PC-3 (cell line): ENCODE measurements around the gene PRKACA. TPM values are rescaled to one million over a fixed set of nuclear protein-coding genes. Genes with fewer than 3 reads are reported as not detected.

Source experiments
- ATAC-seq: fragments of 200-7000 bp; cut with Tn5 transposase; 2 replicates; pipeline ENCODE4 v1.9.1; 2020; ENCODE audit warnings: mild to moderate bottlenecking, moderate library complexity
- BruUV-seq: library from RNA; stranded (reverse); fragments of 400-500 nt; replicated peaks from 2 replicates; lab custom pipeline; 2021; lab: Mats Ljungman, UMichigan
- CTCF ChIA-PET: fragments of 300-600 bp; sonication (Branson Sonifier 250); formaldehyde crosslinking; loops from one replicate; lab custom pipeline; 2022; ENCODE audit warnings: antibody characterized with exemption; lab: Charles Lee
- POLR2A ChIA-PET: fragments of 300-600 bp; sonication (Branson Sonifier 250); formaldehyde crosslinking; loops from one replicate; lab custom pipeline; 2022; ENCODE audit warnings: antibody characterized with exemption; ENCODE audit not compliant: unreplicated experiment; lab: Charles Lee
- DNase-seq: peaks from one replicate; pipeline ENCODE4 v3.0.0-alpha.2; 2015
- H2AFZ ChIP-seq: fragments of 300-600 bp; sonication (generic); 2 replicates; pipeline ENCODE4 v1.6.0; 2016; ENCODE audit warnings: antibody characterized with exemption, low read length
- H3F3A ChIP-seq: fragments of 300-600 bp; sonication (generic); one replicate; pipeline ENCODE4 v1.6.0; 2017; ENCODE audit warnings: antibody characterized with exemption, low read length, control low read depth, mild to moderate bottlenecking; ENCODE audit not compliant: unreplicated experiment
- H3K27ac ChIP-seq: fragments of 300-600 bp; sonication (generic); 2 replicates; pipeline ENCODE4 v1.5.1; 2016; ENCODE audit warnings: mild to moderate bottlenecking, low read length
- H3K27me3 ChIP-seq: fragments of 300-600 bp; sonication (generic); 2 replicates; pipeline ENCODE4 v1.6.1; 2016; ENCODE audit warnings: low read length, mixed read lengths
- H3K36me3 ChIP-seq: fragments of 300-600 bp; sonication (generic); 2 replicates; pipeline ENCODE4 v1.6.1; 2016; ENCODE audit warnings: low read depth, mixed run types, low read length, mixed read lengths
- H3K4me1 ChIP-seq: fragments of 300-600 bp; sonication (generic); 2 replicates; pipeline ENCODE4 v1.5.1; 2016; ENCODE audit warnings: low read length; ENCODE audit not compliant: insufficient read depth
- H3K4me2 ChIP-seq: fragments of 300-600 bp; sonication (generic); 2 replicates; pipeline ENCODE4 v1.6.0; 2016; ENCODE audit warnings: low read length
- H3K4me3 ChIP-seq: fragments of 300-600 bp; sonication (generic); 2 replicates; pipeline ENCODE4 v1.5.1; 2016; ENCODE audit warnings: mild to moderate bottlenecking, low read length, mixed read lengths
- H3K79me2 ChIP-seq: fragments of 300-600 bp; sonication (generic); 2 replicates; pipeline ENCODE4 v1.6.1; 2017; ENCODE audit warnings: low read length, mixed read lengths
- H3K9ac ChIP-seq: fragments of 300-600 bp; sonication (generic); 2 replicates; pipeline ENCODE4 v1.6.0; 2016; ENCODE audit warnings: mild to moderate bottlenecking, low read length
- H3K9me2 ChIP-seq: fragments of 300-600 bp; sonication (generic); replicated peaks from 2 replicates; pipeline ENCODE4 v1.6.1; 2016; ENCODE audit warnings: mixed run types, low read length, mixed read lengths
- H3K9me3 ChIP-seq: fragments of 300-600 bp; sonication (generic); 2 replicates; pipeline ENCODE4 v1.6.1; 2016; ENCODE audit warnings: low read length, mixed read lengths
- H4K20me1 ChIP-seq: fragments of 300-600 bp; sonication (generic); 2 replicates; pipeline ENCODE4 v1.6.1; 2016; ENCODE audit warnings: low read length, mixed read lengths
- EZH2 ChIP-seq: fragments of 300-600 bp; sonication (generic); IDR thresholded peaks from one replicate; pipeline ENCODE4 v1.6.1; 2017; ENCODE audit warnings: antibody characterized with exemption, mild to moderate bottlenecking, low read length; ENCODE audit not compliant: unreplicated experiment
- EZH2phosphoT487 ChIP-seq: fragments of 300-600 bp; sonication (generic); IDR thresholded peaks from 2 replicates; pipeline ENCODE4 v1.6.1; 2018; ENCODE audit warnings: mild to moderate bottlenecking, antibody characterized with exemption, low read length, borderline replicate concordance
- intact Hi-C: fragments of 100-400 bp; cut with micrococcal nuclease; formaldehyde crosslinking; loops from 2 replicates; pipeline ENCODE4 v1.9.0; 2023
- total RNA-seq: library from RNA; depleted of rRNA; stranded (reverse); fragments of >200 nt; gene quantifications from 2 replicates; pipeline ENCODE4 v1.2.3, GENCODE V29; 2014
- TF ChIP-seq, protein P1 (sequence below): fragments of 300-600 bp; sonication (generic); conservative IDR thresholded peaks from 2 replicates; pipeline ENCODE4 v1.5.1; 2017; ENCODE audit warnings: antibody characterized with exemption, low read depth, mild to moderate bottlenecking, low read length

Gene PRKACA
- total RNA-seq, 1 experiment from 2014 or later: 50.2 TPM

GRCh38 chr19:14094854-14095253 is 22.7 kb downstream of the PRKACA start:
- H3K27me3 ChIP-seq: no peaks in the 10 kb centered on the region
- H3K4me3 ChIP-seq: no peak overlapping the region
- H2AFZ ChIP-seq: no peak overlapping the region
- H3K9me3 ChIP-seq: peaks cover 7% of the 10 kb centered on the region; the same call in 1 of the 2 replicates
- H3K4me2 ChIP-seq: no peak overlapping the region
- ChIA-PET CTCF (no interaction called here), POLR2A (no interaction called here)
- DNase-seq: no peak
- no peaks in the 10 kb centered on the region for H4K20me1 ChIP-seq
- TF ChIP-seq EZH2 (no peak), EZH2phosphoT487 (no peak)
- TF ChIP-seq, protein P1, sequence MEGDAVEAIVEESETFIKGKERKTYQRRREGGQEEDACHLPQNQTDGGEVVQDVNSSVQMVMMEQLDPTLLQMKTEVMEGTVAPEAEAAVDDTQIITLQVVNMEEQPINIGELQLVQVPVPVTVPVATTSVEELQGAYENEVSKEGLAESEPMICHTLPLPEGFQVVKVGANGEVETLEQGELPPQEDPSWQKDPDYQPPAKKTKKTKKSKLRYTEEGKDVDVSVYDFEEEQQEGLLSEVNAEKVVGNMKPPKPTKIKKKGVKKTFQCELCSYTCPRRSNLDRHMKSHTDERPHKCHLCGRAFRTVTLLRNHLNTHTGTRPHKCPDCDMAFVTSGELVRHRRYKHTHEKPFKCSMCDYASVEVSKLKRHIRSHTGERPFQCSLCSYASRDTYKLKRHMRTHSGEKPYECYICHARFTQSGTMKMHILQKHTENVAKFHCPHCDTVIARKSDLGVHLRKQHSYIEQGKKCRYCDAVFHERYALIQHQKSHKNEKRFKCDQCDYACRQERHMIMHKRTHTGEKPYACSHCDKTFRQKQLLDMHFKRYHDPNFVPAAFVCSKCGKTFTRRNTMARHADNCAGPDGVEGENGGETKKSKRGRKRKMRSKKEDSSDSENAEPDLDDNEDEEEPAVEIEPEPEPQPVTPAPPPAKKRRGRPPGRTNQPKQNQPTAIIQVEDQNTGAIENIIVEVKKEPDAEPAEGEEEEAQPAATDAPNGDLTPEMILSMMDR: no peak
- H3K36me3 ChIP-seq: peaks cover 6% of the 10 kb centered on the region; the same call in 1 of the 2 replicates
- H3F3A ChIP-seq: no peaks in the 10 kb centered on the region
- H3K9me2 ChIP-seq: no peaks in the 10 kb centered on the region
- no peak for ATAC-seq
- intact Hi-C loops: no loop called here
- peaks cover 8% of the 10 kb centered on the region; the same call in 1 of the 2 replicates for H3K4me1 ChIP-seq
- H3K79me2 ChIP-seq: no peaks in the 10 kb centered on the region
- H3K9ac ChIP-seq: no peak overlapping the region
- no peak overlapping the region for H3K27ac ChIP-seq
- no TSS peak for BruUV-seq

DNA sequence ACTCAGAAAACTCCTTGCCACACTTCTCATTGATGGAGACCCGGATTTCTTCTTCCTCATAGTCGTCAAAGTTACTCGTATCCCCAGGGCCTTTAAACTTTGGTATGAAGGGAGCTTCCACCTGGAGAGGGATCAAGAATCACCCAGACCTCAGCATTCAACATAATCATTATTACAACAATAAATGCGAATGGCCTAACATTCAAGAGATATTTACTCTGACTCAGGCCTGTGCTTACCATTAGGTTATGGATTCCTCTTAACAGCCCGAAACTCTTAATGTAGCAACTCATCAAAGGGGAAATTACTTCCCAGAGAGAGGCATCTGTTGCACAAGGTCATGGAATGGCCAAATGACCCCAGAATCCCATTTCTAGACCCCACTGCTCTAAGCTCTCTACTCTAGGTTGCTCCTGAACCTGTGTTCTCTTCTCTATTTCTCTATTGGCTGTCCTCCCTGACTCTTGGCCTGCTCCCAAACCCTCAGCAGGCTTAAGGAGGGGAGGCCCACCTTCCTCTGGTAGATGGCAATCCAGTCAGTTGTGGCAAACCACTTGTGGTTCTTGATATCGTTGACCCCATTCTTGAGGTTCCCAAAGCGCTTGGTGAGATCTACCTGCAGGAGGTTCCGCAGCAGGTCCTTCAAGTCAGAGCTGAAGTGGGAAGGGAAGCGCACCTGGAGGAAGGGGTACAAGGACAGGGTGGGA is 24.3 kb downstream of the PRKACA start:
- ATAC-seq (no peak), DNase-seq (no peak)
- Histone ChIP-seq H3K9ac (no peak overlapping the region), H3K27ac (no peak overlapping the region), H3K4me3 (no peak overlapping the region), H3K4me1 (peaks cover 8% of the 10 kb centered on the region; the same call in 1 of the 2 replicates), H3K9me3 (peaks cover 7% of the 10 kb centered on the region; the same call in 1 of the 2 replicates), H3K36me3 (peaks cover 6% of the 10 kb centered on the region), H2AFZ (no peak overlapping the region), H4K20me1 (no peaks in the 10 kb centered on the region), H3F3A (no peaks in the 10 kb centered on the region), H3K79me2 (no peaks in the 10 kb centered on the region), H3K27me3 (no peaks in the 10 kb centered on the region), H3K4me2 (no peak overlapping the region), H3K9me2 (no peaks in the 10 kb centered on the region)
- intact Hi-C loops: no loop called here
- no TSS peak for BruUV-seq
- POLR2A ChIA-PET: no interaction called here
- TF ChIP-seq, protein P1: no peak
- TF ChIP-seq EZH2phosphoT487: no peak
- no peak for TF ChIP-seq EZH2
- CTCF ChIA-PET: no interaction called here

- TF ChIP-seq EZH2 (no peak), EZH2phosphoT487 (no peak)
- TF ChIP-seq, protein P1: no peak
- Histone ChIP-seq H3K4me2 (peak overlapping the region; percentile 98), H3K4me1 (peaks cover 8% of the 10 kb centered on the region; the same call in 1 of the 2 replicates), H2AFZ (peak overlapping the region; percentile 92), H3K27me3 (no peaks in the 10 kb centered on the region), H3K9me2 (no peaks in the 10 kb centered on the region), H3K9ac (peak overlapping the region; percentile 59; the same call in 1 of the 2 replicates), H3F3A (no peaks in the 10 kb centered on the region), H3K36me3 (peaks cover 6% of the 10 kb centered on the region), H3K9me3 (peaks cover 7% of the 10 kb centered on the region; the same call in 1 of the 2 replicates), H3K27ac (no peak overlapping the region), H3K79me2 (no peaks in the 10 kb centered on the region), H3K4me3 (peak overlapping the region; percentile 89), H4K20me1 (no peaks in the 10 kb centered on the region)
- ChIA-PET POLR2A (no interaction called here), CTCF (no interaction called here)
- no peak; the same call in 1 of the 2 replicates for ATAC-seq
- TSS peak; percentile 75 for BruUV-seq
- no peak for DNase-seq
- intact Hi-C loops: no loop called here
Measured at GRCh38 chr19:14091813-14092462, 25.6 kb downstream of the PRKACA start.
